Activated CD8-positive, alpha-beta memory T cell treated with anti-CD3 and anti-CD28 coated beads for 48 hours (primary cell): ENCODE measurements around the gene SH3GL1.
"Not testable (repeated sequence)": the region's sequence is repeated elsewhere in the genome, so short reads cannot be mapped to it uniquely, and the experiment has no call there.

ENCODE experiments used
- DNase-seq, 3 experiments: peaks; one replicate each; pipeline ENCODE4 v3.0.0-alpha.2; 2020; ENCODE audit warnings: low read depth in 2 of 3, low spot score in 2 of 3

Gene SH3GL1

DNA sequence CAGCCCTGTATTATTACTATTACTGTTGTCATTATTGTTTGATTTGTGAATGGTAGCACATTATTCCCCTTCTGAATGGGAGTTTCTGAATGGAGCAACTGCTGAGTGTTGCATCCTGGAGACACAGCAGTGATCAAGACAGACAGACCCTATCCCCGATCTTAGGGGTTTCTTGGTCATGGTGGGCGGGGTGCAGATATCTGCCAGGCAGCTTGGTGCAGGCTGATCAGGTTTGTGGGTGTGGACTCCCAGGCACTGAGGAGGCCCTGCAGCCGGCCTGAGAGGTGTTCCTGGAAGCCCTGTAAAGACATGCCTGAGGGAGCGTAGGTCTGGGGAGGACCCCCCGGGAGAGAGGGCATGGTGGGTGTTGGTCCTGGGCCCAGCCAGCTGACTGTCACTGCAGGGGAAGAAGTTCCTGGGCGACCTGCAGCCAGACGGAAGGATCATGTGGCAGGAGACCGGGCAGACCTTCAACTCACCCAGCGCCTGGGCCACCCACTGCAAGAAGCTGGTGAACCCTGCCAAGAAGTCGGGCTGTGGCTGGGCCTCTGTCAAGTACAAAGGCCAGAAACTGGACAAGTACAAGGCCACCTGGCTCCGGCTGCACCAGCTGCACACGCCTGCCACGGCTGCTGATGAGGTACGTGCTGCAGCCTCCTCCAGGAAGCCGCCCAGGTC is 54.9 kb downstream of the SH3GL1 start:
- no peak for DNase-seq

DNA sequence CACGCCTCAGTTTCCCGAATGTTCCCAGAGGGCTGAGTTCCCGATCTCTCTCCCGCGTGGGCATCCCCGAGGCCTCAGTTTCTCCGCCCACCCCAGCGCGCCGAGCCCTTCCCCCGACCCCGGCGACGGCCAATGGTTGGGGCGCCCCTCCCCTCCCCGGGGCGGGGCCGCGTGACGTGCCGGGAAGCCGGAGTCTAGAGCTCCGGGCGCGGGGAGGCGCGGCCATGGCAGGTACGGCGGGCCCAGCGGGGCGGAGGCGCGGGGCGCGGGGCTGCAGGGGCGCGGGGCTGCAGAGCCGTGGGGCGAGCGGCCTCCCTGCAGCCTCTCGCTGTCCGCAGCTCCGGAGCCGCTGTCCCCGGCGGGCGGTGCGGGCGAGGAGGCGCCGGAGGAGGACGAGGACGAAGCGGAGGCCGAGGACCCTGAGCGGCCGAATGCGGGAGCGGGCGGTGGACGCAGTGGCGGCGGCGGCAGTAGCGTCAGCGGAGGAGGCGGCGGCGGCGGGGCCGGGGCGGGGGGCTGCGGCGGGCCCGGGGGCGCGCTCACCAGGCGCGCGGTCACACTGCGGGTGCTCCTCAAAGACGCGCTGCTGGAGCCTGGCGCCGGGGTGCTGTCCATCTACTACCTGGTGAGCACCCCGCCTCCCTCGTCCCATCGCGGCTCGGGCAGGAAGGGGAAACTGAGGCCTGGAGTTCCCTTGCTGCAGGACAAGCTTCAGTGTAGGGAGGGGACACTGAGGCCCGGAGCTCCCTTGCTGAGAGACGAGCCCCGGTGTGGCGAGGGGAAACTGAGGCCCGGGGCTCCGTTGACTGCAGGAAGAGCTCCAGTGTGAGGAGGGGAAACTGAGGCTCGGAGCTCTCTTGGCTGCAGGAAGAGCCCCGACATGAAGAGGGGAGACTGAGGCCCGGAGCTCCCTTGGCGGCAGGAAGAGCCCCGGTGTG is 56.7 kb downstream of the SH3GL1 start, which contains the start of gene MPND:
Gene MPND (plus strand): TSS at position 193 of the 938 bp plus-strand sequence. CDS start 32 bp downstream, at position 225.
- DNase-seq, result peak; percentile 82 to 91 (median 87)

GRCh38 chr19:4342615-4343369 is 57.6 kb downstream of the SH3GL1 start:
- DNase-seq, result peak; percentile 63 to 90 (median 79)

GRCh38 chr19:4342314-4342614 is 58.1 kb downstream of the SH3GL1 start:
- DNase-seq, result no peak

DNA sequence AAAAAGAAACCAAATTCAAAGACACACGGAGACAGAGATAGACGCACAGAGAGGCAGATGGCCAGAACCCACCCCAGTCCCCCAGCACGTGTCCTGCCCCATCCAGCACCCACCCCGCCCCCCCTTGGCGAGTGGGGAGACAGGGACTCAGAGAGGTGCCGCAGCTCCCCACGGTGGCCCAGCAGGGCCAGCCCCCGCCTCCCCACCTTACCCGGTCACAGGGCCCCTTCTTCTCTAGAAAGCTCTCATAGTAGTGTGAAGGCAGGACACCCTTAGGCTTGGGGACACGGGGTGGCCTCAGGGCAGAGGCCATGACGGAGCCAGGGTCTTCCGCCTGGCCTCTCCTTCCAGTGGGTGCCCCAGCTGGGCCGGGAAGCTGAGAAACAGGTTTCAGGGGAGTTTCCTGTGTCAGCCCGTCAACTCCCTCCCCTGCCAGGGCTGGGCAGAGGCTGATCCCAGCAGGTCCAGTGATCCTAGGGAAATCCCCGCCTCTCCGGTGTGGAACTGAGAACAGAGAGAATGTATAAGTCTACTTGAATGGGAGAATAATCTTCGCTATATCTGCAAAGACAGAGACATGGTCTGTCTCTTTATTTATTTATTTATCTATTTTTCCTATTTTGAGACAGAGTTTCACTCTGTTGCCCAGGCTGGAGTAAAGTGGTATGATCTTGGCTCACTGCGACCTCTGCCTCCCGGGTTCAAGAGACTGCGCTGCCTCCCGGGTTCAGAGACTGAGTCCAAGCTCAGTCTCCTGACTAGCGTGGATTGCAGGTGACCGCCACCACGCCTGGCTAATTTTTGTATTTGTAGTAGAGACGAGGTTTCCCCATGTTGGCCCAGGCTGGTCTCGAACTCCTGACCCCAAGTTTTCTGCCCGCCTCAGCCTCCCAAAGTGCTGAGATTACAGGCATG is 61.6 kb downstream of the SH3GL1 start, which contains the start of gene STAP2:
Gene STAP2 (minus strand): TSS at position 387 of the 915 bp plus-strand sequence. CDS start 74 bp downstream, at position 313.
- DNase-seq, result no peak

DNA sequence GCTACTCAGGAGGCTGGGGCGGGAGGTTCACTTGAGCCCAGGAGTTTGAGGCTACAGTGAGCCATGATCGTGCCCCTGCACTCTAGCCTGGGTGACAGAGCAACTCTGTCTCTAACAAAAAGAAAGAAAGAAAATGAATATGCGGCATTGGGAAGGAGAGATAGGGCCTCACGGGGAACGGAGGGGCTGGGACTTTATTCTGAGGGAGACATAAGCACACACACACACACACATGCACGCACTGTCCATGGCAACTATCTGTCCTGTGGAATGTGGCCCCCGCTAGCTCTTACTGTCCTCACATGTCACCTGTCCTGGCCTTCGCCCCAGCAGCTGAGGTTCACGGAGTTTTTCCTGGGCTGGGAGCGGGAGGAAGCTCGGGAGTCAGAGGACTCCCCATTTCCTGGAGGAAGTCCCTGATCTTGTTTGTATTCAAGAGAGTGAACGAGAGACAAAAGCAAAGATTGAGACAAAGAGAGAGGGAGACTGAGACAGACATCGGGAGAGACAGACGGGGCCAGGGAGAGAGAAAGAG is 62.4 kb downstream of the SH3GL1 start:
- DNase-seq, result no peak

GRCh38 chr19:4334929-4335570 is 65.3 kb downstream of the SH3GL1 start:
- DNase-seq, result no peak

- DNase-seq, result no peak
Observed at GRCh38 chr19:4329858-4330257, 70.5 kb downstream of the SH3GL1 start.

- DNase-seq, result not testable (repeated sequence)
Observed at GRCh38 chr19:4328991-4329681, 71.2 kb downstream of the SH3GL1 start.

- DNase-seq, result peak; percentile 91 to 99 (median 96)
Observed at GRCh38 chr19:4328243-4328990, 71.9 kb downstream of the SH3GL1 start.

DNA sequence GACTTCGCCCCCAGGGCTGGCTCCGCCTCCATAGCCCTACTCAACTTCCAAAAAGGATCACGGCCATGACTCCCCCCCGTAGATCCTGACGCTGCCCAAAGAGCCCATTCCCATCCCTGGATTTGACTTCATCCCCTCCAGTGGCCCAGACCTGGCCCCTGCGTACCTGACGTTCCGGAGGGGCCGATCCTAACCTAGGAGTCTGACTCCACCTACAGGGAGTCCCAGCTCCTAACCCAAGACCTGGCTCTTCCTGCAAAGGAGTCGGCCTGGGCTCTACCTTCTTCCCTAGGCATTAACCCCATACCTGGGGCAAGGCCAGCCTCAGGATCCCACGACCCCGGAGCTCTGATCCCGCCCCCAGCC is 72.5 kb downstream of the SH3GL1 start:
- no peak for DNase-seq

DNA sequence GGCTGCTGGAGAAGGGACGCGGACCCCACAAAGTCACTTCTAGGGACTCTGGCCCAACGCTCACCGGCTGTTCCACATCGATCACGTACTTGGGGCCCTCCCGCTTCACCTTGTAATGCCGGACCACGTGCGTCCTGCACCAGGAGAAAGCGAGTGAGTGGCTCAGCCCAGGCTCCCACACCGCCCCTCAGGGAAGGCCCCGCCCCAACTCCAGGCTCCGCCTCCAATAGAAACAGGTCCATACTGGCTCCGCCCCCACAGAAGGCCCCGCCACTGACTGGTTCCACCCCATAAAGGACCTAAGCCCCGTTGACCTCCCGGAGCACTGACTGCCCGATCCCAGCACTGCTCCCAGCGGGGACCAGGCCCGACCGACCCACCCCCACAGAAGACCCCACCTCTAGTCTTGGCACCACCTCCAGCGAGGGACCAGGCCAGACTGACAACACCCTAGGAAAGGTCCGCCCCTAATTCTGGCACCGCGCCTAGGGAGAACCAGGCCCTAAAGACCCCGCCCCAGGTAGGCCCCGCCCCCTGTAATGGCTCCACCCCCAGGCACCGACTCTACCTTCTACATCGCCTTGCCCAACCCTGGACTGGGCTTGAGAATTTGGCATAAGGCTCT is 73.0 kb downstream of the SH3GL1 start:
- peak in 2 of 3 experiments; percentile 50 to 66 for DNase-seq

GRCh38 chr19:4326837-4327251 is 73.5 kb downstream of the SH3GL1 start:
- DNase-seq, result no peak

- no peak for DNase-seq
Observed at GRCh38 chr19:4326215-4326836, 74.0 kb downstream of the SH3GL1 start.

DNA sequence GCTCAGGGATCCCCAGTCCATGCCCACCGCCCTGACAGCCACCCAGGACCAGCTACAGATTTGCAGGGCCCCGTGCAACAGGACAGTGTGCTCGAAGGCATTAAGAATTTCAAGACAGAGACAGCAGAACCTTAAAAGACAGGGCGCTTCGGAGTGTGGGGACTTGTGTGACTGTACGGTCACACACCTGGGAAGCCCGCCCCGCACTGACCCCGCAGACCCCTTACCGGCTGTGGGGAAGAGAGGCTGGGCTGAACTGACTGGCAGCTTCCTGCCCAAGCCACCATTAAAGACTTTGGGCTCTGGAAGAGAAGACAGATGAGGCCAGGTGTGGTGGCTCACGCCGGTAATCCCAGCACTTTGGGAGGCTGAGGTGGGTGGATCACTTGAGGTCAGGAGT is 76.1 kb downstream of the SH3GL1 start:
- no peak for DNase-seq

DNA sequence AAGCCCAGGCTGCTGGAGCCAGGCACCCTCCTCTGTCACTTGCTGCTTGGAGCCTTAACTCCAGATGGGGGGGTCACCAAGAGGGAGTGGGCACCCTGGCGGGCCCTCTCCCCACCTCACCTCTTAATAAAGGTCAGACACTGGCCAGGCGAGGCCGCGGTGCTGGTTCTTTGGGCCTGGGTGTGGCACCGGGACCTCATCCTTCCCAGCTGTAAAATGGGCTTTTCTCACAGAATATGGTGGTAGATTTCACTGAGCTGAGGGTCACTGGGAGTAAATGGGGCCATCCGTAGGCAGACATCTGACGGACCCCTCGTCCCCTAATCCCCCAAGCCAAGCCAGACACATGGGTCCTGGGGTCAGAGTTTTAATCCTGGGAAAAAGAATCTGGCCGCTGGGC is 76.7 kb downstream of the SH3GL1 start:
- DNase-seq, result no peak

DNA sequence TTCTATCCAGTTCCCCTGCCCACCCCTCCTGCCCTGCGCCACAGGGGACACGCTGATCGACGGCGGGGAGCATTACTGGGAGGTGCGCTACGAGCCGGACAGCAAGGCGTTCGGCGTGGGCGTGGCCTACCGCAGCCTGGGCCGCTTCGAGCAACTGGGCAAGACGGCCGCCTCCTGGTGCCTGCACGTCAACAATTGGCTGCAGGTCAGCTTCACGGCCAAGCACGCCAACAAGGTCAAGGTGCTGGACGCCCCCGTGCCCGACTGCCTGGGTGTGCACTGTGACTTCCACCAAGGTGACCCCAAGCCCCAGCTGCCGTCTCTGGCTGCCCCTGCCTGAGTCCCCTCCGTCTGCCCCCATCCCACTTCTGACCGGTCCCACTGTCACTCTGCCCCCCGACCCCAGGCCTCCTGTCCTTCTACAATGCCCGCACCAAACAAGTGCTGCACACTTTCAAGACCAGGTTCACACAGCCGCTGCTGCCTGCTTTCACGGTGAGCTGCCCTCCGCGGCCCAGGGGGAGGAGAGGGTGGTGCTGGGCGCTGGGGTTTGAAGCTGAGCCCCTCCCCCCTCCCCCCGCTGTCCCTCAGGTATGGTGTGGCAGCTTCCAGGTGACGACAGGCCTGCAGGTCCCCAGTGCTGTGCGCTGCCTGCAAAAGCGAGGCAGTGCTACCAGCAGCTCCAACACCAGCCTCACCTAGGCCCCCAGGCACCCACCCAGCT is 77.2 kb downstream of the SH3GL1 start:
- no peak for DNase-seq
